Measurements from ENCODE around the gene BDP1.

- TF ChIP-seq CTCF (conservative IDR thresholded peaks at IDR 0.05) (no peak), ZFX (IDR thresholded peaks at IDR 0.05) (no peak)
Measured at GRCh38 chr5:71492817-71493615, 37.6 kb downstream of the BDP1 start.

Data from C4-2B (cell line).